Fibroblast of skin of abdomen (primary cell): ENCODE data around the gene DDC.
"Not testable (repeated sequence)": the region's sequence is repeated elsewhere in the genome, so short reads cannot be mapped to it uniquely, and the experiment has no call there.

Experiments
- DNase-seq: peaks from one replicate; pipeline ENCODE4 v3.0.0-alpha.2; 2013

Gene DDC

GRCh38 chr7:50479743-50480517, 85.3 kb downstream of the DDC start:
- DNase-seq = no peak

GRCh38 chr7:50477640-50478039, 87.6 kb downstream of the DDC start:
- DNase-seq = no peak

GRCh38 chr7:50476953-50477625, 88.1 kb downstream of the DDC start:
- no peak for DNase-seq

GRCh38 chr7:50475340-50475739, 89.9 kb downstream of the DDC start:
- no peak for DNase-seq

- DNase-seq = no peak
These were observed 90.6 kb downstream of the DDC start for GRCh38 chr7:50474382-50475160.

- no peak for DNase-seq
These were observed 91.7 kb downstream of the DDC start for GRCh38 chr7:50473531-50473930.

GRCh38 chr7:50472427-50472826, 92.8 kb downstream of the DDC start:
- DNase-seq = no peak

GRCh38 chr7:50471970-50472369, 93.2 kb downstream of the DDC start:
- DNase-seq = no peak

GRCh38 chr7:50470250-50471163, 94.7 kb downstream of the DDC start:
- no peak for DNase-seq

GRCh38 chr7:50469181-50469580, 96.0 kb downstream of the DDC start:
- DNase-seq = no peak

GRCh38 chr7:50467817-50468610, 97.2 kb downstream of the DDC start:
- peak; percentile 54 for DNase-seq

- no peak for DNase-seq
These were observed 98.2 kb downstream of the DDC start for GRCh38 chr7:50466815-50467585.

- DNase-seq = no peak
These were observed 102.2 kb downstream of the DDC start for GRCh38 chr7:50463035-50463434.

GRCh38 chr7:50462361-50462760, 102.8 kb downstream of the DDC start:
- DNase-seq = no peak

- DNase-seq = no peak
These were observed 103.5 kb downstream of the DDC start for GRCh38 chr7:50461695-50462094.

GRCh38 chr7:50459183-50459582, 106.0 kb downstream of the DDC start:
- not testable (repeated sequence) for DNase-seq

- not testable (repeated sequence) for DNase-seq
These were observed 106.6 kb downstream of the DDC start for GRCh38 chr7:50458651-50459050.

- no peak for DNase-seq
These were observed 108.7 kb downstream of the DDC start for GRCh38 chr7:50456371-50457123.

- DNase-seq = no peak
These were observed 109.5 kb downstream of the DDC start for GRCh38 chr7:50455658-50456057.

- no peak for DNase-seq
These were observed 110.2 kb downstream of the DDC start for GRCh38 chr7:50454968-50455367.
